ENCODE measurements around the gene MTA3.
"Not testable (repeated sequence)": the region's sequence is repeated elsewhere in the genome, so short reads cannot be mapped to it uniquely, and the experiment has no call there.

Gene MTA3

DNA sequence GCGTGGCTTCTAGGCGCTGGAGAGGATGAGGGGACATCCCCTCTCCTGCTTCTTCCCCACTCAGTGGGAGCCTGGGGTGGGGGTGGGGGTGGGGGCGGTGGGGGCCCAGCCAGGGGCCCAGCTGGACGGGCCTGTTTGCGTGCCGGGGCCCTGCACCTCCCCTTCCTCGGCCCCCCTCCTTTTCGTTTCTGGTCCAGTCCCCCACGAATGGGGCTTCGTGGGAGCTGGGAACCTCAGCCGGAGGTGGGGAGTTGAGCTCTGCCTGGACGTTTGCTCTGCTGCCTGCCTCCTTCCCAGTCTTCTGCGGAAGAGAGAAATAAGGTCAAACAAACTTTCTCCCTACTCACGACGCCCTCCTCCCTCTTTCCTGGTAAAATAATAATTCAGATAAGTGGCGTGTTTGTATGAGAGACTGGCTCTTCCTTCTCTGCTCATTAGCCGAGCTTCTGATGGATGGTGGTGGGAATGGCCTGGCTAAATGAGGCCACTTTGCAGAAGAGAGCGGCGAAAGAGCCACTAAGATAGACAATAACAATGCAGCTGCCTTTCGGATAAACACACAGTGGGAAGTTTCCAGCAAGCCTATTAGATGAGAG is 782 bp downstream of the MTA3 start:
- Histone ChIP-seq H3K4me3 (ENCODE audit: low read depth, low read length) (peak overlapping the region; percentile 96), H3K9ac (ENCODE audit: low read depth, low read length) (peak overlapping the region; percentile 89), H3K4me1 (ENCODE audit: control insufficient read depth, insufficient read depth, low read length) (peaks cover 14% of the 10 kb centered on the region), H3K9me3 (ENCODE audit: control insufficient read depth, insufficient read depth, low read length) (no peaks in the 10 kb centered on the region), H3K36me3 (ENCODE audit: control insufficient read depth, insufficient read depth, low read length) (peaks cover 19% of the 10 kb centered on the region), H3K27me3 (ENCODE audit: control insufficient read depth, insufficient read depth, low read length) (no peaks in the 10 kb centered on the region)

DNA sequence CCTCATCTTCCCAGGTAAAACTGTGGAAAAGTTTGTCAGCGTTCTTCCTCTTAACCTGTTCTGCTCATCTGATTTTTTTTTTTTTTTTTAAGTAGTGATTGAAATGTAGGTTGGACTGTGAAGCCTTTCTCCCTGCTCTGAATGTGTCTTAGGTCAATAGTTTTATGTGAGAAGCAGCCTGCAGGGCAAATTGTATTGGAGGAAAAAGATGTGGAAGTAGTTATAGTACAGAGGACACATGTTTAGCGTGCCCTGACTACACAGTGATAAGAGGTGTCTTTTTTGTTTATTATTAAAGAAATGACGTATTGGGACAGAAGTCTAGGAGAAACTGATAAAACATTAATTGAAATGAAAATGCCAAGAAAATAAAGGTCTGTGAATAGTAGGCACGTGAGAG is 1.5 kb downstream of the MTA3 start:
- H3K4me1 ChIP-seq (ENCODE audit: control insufficient read depth, insufficient read depth, low read length), result peaks cover 14% of the 10 kb centered on the region
- peaks cover 24% of the 10 kb centered on the region for H3K36me3 ChIP-seq (ENCODE audit: control insufficient read depth, insufficient read depth, low read length)
- H3K9ac ChIP-seq (ENCODE audit: low read depth, low read length), result peak overlapping the region; percentile 89
- H3K9me3 ChIP-seq (ENCODE audit: control insufficient read depth, insufficient read depth, low read length), result no peaks in the 10 kb centered on the region
- no peaks in the 10 kb centered on the region for H3K27me3 ChIP-seq (ENCODE audit: control insufficient read depth, insufficient read depth, low read length)
- H3K4me3 ChIP-seq (ENCODE audit: low read depth, low read length), result peak overlapping the region; percentile 96

DNA sequence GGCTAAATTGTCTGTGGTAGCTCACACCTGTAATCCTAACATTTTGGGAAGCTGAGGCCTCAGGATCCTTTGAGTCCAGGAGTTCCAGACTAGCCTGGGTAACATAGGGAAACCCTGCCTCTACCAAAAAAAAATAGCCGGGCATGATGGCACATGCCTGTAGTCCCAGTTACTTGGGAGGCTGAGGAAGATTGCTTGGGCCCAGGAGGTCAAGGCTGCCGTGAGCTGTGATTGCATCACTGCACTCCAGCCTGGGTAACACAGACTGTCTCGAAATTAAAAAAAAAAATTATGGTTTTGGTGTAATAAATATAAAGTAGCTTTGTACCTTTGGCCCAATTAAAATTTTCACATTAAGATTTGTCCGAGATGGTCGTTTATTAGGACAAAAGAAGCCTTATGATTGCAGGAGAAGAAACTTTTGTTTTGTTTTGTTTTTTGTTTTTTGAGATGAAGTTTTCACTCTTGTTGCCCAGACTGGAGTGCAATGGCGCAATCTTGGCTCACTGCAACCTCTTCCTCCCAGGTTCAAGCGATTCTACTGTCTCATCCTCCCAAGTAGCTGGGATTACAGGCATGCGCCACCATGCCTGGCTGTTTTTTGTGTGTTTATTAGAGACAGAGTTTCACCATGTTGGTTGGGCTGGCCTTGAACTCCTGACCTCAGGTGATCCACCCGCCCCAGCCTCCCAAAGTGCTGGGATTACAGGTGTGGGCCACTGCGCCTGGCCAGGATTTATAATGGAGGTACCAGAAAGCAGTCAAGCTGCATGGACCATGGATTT is 4.1 kb downstream of the MTA3 start:
- no peak overlapping the region for H3K4me3 ChIP-seq (ENCODE audit: low read depth, low read length)
- no peaks in the 10 kb centered on the region for H3K9me3 ChIP-seq (ENCODE audit: control insufficient read depth, insufficient read depth, low read length)
- peaks cover 40% of the 10 kb centered on the region for H3K36me3 ChIP-seq (ENCODE audit: control insufficient read depth, insufficient read depth, low read length)
- H3K27me3 ChIP-seq (ENCODE audit: control insufficient read depth, insufficient read depth, low read length), result no peaks in the 10 kb centered on the region
- H3K4me1 ChIP-seq (ENCODE audit: control insufficient read depth, insufficient read depth, low read length), result peaks cover 6% of the 10 kb centered on the region
- no peak overlapping the region for H3K9ac ChIP-seq (ENCODE audit: low read depth, low read length)

DNA sequence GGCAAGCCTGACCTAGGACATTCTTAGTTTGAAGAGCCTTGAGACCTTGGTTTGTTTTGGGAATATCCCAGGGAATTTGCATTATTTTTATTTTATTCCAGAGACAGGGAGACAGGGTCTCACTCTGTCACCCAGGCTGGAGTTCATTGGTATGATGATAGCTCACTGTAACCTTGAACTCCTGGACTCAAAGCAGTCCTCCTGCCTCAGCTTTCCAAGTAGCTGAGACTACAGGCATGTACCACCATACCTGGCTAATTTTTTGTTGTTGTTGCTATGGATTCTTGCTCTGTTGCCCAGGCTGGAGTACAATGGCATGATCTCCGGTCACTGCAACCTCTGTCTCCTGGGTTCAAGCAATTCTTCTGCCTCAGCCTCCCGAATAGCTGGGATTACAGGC is 4.8 kb downstream of the MTA3 start:
- Histone ChIP-seq H3K4me3 (ENCODE audit: low read depth, low read length) (no peak overlapping the region), H3K4me1 (ENCODE audit: control insufficient read depth, insufficient read depth, low read length) (peaks cover 2% of the 10 kb centered on the region), H3K27me3 (ENCODE audit: control insufficient read depth, insufficient read depth, low read length) (no peaks in the 10 kb centered on the region), H3K9me3 (ENCODE audit: control insufficient read depth, insufficient read depth, low read length) (no peaks in the 10 kb centered on the region), H3K36me3 (ENCODE audit: control insufficient read depth, insufficient read depth, low read length) (peaks cover 40% of the 10 kb centered on the region), H3K9ac (ENCODE audit: low read depth, low read length) (no peak overlapping the region)

DNA sequence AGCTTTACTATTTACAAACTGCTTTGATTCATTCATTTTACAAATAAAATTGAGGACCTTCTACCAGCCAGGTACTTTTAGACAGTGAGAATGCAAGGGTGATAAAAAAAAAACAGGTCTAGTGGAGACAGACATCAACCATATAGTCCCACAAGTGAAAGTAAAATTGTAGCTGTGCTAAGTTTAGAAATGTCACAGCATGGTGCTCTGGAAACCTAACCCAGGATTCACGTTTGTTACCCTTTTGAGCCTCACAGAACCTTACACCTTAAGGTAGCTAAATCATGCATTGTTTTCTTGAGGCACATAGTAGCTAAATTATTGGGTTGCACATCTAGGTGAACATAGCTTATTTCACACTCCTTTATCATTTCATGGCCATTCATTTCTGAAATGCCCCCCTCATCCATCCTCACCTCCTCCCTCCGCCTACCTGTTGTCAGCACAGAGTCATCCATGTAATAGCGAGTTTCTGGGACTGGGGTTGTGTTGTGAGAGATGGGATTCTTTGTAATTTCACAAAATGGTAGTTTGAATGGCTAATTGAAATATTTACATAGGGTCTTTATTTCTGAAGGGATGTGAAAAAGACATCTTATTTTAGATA is 7.1 kb downstream of the MTA3 start:
- Histone ChIP-seq H3K4me3 (ENCODE audit: low read depth, low read length) (no peak overlapping the region), H3K4me1 (ENCODE audit: control insufficient read depth, insufficient read depth, low read length) (peaks cover 2% of the 10 kb centered on the region), H3K9me3 (ENCODE audit: control insufficient read depth, insufficient read depth, low read length) (no peaks in the 10 kb centered on the region), H3K36me3 (ENCODE audit: control insufficient read depth, insufficient read depth, low read length) (peaks cover 49% of the 10 kb centered on the region), H3K27me3 (ENCODE audit: control insufficient read depth, insufficient read depth, low read length) (no peaks in the 10 kb centered on the region), H3K9ac (ENCODE audit: low read depth, low read length) (no peak overlapping the region)

DNA sequence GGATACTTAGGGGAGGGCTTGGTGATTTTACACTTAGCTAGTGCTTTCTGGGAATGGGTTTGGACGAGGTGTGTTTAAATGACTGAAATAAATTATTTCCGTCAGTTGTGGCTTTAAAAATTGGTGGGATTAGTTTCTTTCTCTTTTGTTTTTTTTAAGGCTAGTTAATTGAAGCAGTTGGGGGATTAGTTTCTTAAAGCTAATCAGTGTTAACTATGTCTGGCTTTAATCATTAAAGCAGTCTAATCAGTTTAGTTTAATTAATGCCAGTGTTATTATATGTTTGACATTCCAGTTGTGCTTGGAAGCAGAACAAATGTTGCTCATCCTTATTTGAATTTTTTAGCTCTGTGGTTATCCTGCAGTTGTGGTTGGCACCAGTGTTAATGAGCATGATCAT is 10.2 kb downstream of the MTA3 start:
- Histone ChIP-seq H3K9me3 (ENCODE audit: control insufficient read depth, insufficient read depth, low read length) (no peaks in the 10 kb centered on the region), H3K9ac (ENCODE audit: low read depth, low read length) (no peak overlapping the region), H3K36me3 (ENCODE audit: control insufficient read depth, insufficient read depth, low read length) (peaks cover 41% of the 10 kb centered on the region)

DNA sequence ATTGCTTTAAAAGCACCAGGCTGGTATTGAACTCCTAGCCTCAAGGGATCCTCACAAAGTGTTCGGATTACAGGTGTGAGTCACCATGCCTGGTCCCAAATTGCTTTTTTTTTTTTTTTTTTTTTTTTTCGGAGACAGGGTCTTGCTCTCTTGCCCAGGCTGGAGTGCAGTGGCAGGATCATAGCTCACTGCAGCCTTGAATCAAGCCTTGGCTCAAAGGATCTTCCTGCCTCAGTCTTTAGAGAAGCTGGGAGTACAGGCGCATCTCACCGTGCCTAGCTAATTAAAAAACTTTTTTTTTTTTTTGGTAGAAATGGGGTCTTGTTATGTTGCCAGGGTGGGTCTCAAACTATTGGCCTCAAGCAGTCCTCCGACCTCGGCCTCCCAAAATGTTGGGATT is 12.8 kb downstream of the MTA3 start:
- Histone ChIP-seq H3K4me3 (ENCODE audit: low read depth, low read length) (no peak overlapping the region), H3K9ac (ENCODE audit: low read depth, low read length) (no peak overlapping the region), H3K36me3 (ENCODE audit: control insufficient read depth, insufficient read depth, low read length) (peaks cover 22% of the 10 kb centered on the region), H3K4me1 (ENCODE audit: control insufficient read depth, insufficient read depth, low read length) (no peaks in the 10 kb centered on the region), H3K9me3 (ENCODE audit: control insufficient read depth, insufficient read depth, low read length) (no peaks in the 10 kb centered on the region), H3K27me3 (ENCODE audit: control insufficient read depth, insufficient read depth, low read length) (no peaks in the 10 kb centered on the region)

More for the DNA sequence above, 10.2 kb downstream of the MTA3 start:
- H3K4me3 ChIP-seq (ENCODE audit: low read depth, low read length), result no peak overlapping the region
- H3K27me3 ChIP-seq (ENCODE audit: control insufficient read depth, insufficient read depth, low read length), result no peaks in the 10 kb centered on the region
- no peaks in the 10 kb centered on the region for H3K4me1 ChIP-seq (ENCODE audit: control insufficient read depth, insufficient read depth, low read length)

DNA sequence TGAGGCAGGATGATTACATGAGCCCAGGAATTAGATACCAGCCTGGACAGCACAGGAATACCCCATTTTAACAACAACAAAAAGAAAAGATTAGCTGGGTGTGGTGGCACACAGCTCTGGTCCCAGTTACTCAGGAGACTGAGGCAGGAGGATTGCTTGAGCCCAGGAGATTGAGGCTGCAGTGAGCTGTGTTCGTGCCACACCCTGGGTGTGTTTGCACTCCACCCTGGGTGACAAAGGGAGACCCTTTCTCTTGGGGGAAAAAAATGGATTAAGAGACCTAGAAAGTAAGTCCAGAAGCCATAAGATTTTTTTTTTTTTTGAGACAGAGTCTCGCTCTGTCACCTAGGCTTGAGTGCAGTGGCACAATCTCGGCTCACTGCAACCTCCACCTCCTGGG is 16.2 kb downstream of the MTA3 start:
- H3K4me1 ChIP-seq (ENCODE audit: control insufficient read depth, insufficient read depth, low read length); H3K4me3 ChIP-seq (ENCODE audit: low read depth, low read length); H3K27me3 ChIP-seq (ENCODE audit: control insufficient read depth, insufficient read depth, low read length); H3K9ac ChIP-seq (ENCODE audit: low read depth, low read length); H3K9me3 ChIP-seq (ENCODE audit: control insufficient read depth, insufficient read depth, low read length): not testable (repeated sequence)
- peaks cover 11% of the 10 kb centered on the region for H3K36me3 ChIP-seq (ENCODE audit: control insufficient read depth, insufficient read depth, low read length)

DNA sequence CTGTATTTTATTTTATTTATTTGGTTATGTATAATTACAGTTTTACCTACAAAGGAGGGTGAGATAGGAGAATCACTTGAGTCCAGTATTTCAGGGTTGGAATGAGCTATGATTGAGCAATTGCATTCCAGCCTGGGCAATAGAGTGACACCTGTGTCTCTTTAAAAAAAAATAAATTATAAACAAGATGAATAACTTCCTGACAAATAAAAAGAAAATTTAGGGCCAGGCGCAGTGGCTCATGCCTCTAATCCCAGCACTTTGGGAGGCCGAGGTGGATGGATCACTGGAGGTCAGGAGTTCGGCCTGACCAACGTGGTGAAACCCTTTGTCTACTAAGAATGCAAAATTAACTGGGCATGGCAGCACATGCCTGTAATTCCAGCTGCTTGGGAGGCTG is 17.3 kb downstream of the MTA3 start:
- Histone ChIP-seq H3K36me3 (ENCODE audit: control insufficient read depth, insufficient read depth, low read length) (peaks cover 4% of the 10 kb centered on the region), H3K27me3 (ENCODE audit: control insufficient read depth, insufficient read depth, low read length) (no peaks in the 10 kb centered on the region), H3K9me3 (ENCODE audit: control insufficient read depth, insufficient read depth, low read length) (no peaks in the 10 kb centered on the region), H3K4me1 (ENCODE audit: control insufficient read depth, insufficient read depth, low read length) (peaks cover 5% of the 10 kb centered on the region), H3K4me3 (ENCODE audit: low read depth, low read length) (no peak overlapping the region), H3K9ac (ENCODE audit: low read depth, low read length) (no peak overlapping the region)

DNA sequence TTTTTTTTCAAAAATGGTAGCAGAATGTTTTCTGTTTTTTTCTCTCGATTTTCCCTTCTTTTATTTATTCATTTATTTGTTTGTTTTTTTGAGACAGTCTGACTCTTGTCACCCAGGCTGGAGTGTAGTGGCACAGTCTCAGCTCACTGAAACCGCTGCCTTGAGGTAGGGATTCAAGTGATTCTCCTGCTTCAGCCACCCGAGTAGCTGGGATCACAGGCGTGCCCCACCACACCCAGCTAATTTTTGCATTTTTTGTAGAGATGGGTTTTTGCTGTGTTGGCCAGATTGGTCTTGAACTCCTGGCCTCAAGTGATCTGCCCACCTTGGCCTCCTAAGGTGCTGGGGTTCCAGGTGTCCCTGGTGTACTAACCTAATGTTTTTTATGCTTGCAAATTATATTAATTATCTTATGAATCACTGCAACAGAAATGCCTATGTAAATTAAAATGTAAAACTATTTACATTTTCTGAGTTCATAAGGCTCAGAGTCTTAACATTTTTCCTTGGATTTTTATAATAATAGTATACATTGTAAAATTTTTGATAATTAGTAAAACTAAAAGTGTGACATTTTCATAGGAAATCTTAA is 19.2 kb downstream of the MTA3 start:
- no peak overlapping the region for H3K9ac ChIP-seq (ENCODE audit: low read depth, low read length)
- H3K9me3 ChIP-seq (ENCODE audit: control insufficient read depth, insufficient read depth, low read length), result no peaks in the 10 kb centered on the region
- H3K36me3 ChIP-seq (ENCODE audit: control insufficient read depth, insufficient read depth, low read length), result no peaks in the 10 kb centered on the region
- H3K4me1 ChIP-seq (ENCODE audit: control insufficient read depth, insufficient read depth, low read length), result peaks cover 5% of the 10 kb centered on the region
- H3K4me3 ChIP-seq (ENCODE audit: low read depth, low read length), result no peak overlapping the region
- H3K27me3 ChIP-seq (ENCODE audit: control insufficient read depth, insufficient read depth, low read length), result no peaks in the 10 kb centered on the region

DNA sequence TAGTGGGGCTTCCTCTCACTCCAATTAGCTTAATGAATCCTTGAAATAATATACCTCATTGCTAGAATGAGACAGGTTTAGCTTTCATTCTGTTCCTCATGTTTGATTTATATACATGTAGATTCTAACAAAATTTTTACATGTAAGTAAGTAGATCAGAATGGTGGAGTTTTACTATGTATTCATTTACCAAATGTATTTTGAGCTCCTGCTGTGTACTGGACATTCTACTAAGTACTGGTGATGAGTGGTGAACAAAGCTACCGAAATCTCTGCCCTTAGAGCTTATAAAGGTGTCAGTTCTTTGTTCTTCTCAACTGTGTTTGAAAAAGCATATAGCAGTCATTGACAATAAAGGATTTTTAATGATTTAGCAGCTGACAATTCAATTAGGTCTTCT is 19.7 kb downstream of the MTA3 start:
- Histone ChIP-seq H3K27me3 (ENCODE audit: control insufficient read depth, insufficient read depth, low read length) (no peaks in the 10 kb centered on the region), H3K4me1 (ENCODE audit: control insufficient read depth, insufficient read depth, low read length) (peaks cover 5% of the 10 kb centered on the region), H3K9ac (ENCODE audit: low read depth, low read length) (no peak overlapping the region), H3K9me3 (ENCODE audit: control insufficient read depth, insufficient read depth, low read length) (no peaks in the 10 kb centered on the region), H3K36me3 (ENCODE audit: control insufficient read depth, insufficient read depth, low read length) (no peaks in the 10 kb centered on the region), H3K4me3 (ENCODE audit: low read depth, low read length) (no peak overlapping the region)

DNA sequence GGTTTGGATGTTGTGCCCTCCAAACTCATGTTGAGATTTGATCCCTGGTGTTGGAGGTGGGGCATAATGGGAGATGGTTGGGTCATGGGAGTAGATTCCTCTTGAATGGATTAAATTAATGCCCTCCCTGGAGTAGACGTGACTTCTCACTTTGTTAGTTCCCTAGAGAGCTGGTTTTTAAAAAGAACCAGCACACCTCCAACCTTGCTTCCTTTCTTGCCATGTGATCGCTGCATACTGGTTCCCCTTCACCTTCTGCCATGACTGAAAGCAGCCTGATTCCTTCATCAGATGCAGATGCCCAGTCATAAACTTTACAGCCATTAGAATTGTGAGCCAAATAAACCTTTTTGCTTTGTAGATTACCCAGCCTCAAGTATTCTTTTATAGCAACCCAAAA is 21.7 kb downstream of the MTA3 start:
- no peak overlapping the region for H3K4me3 ChIP-seq (ENCODE audit: low read depth, low read length)
- H3K9ac ChIP-seq (ENCODE audit: low read depth, low read length), result no peak overlapping the region
- no peaks in the 10 kb centered on the region for H3K9me3 ChIP-seq (ENCODE audit: control insufficient read depth, insufficient read depth, low read length)
- H3K4me1 ChIP-seq (ENCODE audit: control insufficient read depth, insufficient read depth, low read length), result peaks cover 5% of the 10 kb centered on the region
- H3K36me3 ChIP-seq (ENCODE audit: control insufficient read depth, insufficient read depth, low read length), result no peaks in the 10 kb centered on the region
- H3K27me3 ChIP-seq (ENCODE audit: control insufficient read depth, insufficient read depth, low read length), result no peaks in the 10 kb centered on the region

Measured in iPS-15b (cell line).